ENCODE data around the gene PRDM10. TPM values are rescaled to one million over a fixed set of nuclear protein-coding genes. Genes with fewer than 3 reads are reported as not detected.

Gene PRDM10
- total and polyA plus RNA-seq, 8 donors = 1.7 to 148 (median 7.0) TPM

DNA sequence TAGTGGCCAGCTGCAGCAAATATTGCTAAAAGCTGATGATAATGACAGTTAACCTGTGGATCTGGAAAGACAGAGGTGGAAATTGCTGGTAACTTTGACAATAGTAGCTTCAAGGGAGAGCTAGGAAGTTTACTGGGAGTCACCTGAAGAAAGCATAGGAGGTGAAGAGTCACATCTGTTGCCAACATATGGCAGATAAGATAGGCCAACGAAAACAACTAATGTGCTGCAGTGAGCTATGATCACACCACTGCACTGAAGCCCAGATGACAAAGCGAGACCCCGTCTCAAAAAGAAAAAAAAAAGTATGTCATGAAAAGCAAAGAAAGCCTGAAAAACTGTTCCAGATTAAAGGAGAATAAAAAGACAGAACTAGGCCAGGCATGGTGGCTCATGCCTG, 4.3 kb upstream of the PRDM10 start:
- peaks cover 6 to 13% (median 8%) of the 10 kb centered on the region in 4 donors for H3K4me1 ChIP-seq
- no peak overlapping the region for H3K4me3 ChIP-seq
- no peaks in the 10 kb centered on the region for H3K27me3 ChIP-seq
- no peak overlapping the region for H3K27ac ChIP-seq
- TF ChIP-seq CTCF (IDR thresholded peaks at IDR 0.05) = no peak
- TF ChIP-seq POLR2A (IDR thresholded peaks at IDR 0.05) = no peak
- TF ChIP-seq POLR2AphosphoS5 (IDR thresholded peaks at IDR 0.05) = no peak
- TF ChIP-seq EP300 (IDR thresholded peaks at IDR 0.05) = no peak
- intact Hi-C loops (cut with DNase I; ENCODE audit: low total_unique reads) = no loop called here
- H3K9me3 ChIP-seq = no peaks in the 10 kb centered on the region
- WGBS, 5 donors = 73 to 87% (median 79%) methylated on average over 3 of the region's 3 CpGs
- H3K36me3 ChIP-seq = no peaks in the 10 kb centered on the region
- DNase-seq = no peak

DNA sequence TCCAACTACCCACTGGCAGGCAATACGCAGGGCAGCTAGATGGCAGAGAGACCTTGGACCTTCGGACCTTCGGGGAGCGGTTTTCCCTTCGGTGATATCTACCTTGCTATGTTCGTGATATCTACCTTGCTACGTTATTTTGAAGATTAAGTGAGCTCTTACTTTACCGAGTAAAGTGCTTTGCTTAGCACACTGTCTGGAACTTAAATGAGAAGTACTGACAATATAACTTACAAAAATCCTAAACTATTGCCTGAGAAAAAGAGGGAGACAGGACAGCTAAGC, 1.0 kb upstream of the PRDM10 start:
- Histone ChIP-seq H3K36me3 (no peaks in the 10 kb centered on the region), H3K27me3 (no peaks in the 10 kb centered on the region), H3K9me3 (no peaks in the 10 kb centered on the region), H3K4me3 (peak overlapping the region; percentile 84 to 93 (median 88)), H3K27ac (peak overlapping the region; percentile 99 to 100 (median 99)), H3K4me1 (peaks cover 20 to 36% (median 31%) of the 10 kb centered on the region in 4 donors)
- no peak for DNase-seq
- intact Hi-C loops (cut with DNase I; ENCODE audit: low total_unique reads) = no loop called here
- TF ChIP-seq POLR2A (IDR thresholded peaks at IDR 0.05) = no peak
- TF ChIP-seq CTCF (IDR thresholded peaks at IDR 0.05) = no peak
- peak in 1 of 3 donors; percentile 56 for TF ChIP-seq POLR2AphosphoS5 (IDR thresholded peaks at IDR 0.05)
- TF ChIP-seq EP300 (IDR thresholded peaks at IDR 0.05) = no peak
- WGBS, 5 donors = 2 to 6% (median 5%) methylated on average over 8 of the region's 8 CpGs

DNA sequence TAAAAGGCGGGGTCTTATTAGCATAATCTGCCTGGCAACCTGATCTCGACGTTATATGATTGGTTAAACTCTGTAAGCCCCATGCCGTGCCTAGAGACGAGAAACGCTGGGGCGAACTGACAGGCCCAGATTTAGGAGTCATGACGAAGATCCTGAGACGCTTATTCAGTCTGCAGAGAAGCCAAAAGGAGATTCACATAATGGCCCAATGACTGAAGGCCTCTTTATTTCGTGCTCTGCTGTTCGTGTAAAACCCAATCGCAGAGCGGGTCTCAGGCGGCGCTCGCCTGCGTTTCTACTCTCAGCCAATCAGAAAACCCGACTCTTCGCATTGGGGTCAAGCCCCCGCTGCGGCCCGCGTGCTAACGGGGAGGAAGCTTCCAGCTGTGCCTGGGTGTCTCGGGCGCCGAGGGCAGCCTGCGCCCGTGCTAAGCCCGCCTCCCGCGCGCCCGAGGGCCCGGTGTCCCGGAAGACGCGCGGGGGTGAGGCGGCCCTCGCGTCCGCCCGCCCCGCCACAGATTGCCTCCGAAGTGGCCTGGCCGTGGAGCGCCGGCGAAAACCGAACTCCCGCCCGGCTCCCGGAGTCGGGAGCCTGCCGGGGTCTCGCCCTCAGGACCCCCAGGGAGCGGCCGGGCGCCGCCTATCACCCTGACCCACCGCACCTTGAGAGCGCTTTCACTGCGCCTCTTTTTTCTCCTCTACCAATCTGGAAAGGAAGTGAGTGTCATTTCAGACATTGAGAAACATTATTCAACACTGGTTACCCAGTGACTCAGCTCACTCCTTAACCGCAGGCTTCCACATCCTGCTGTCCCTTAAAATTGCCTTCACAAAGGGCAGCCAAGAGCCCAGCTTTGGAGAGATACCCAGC, 446 bp upstream of the PRDM10 start:
- WGBS, 5 donors = 0 to 1% (median 0%) methylated on average over 29 to 65 of the region's 65 CpGs
- intact Hi-C loops (cut with DNase I; ENCODE audit: low total_unique reads) = no loop called here

More for the DNA sequence above, 446 bp upstream of the PRDM10 start:
- Histone ChIP-seq H3K9me3 (no peaks in the 10 kb centered on the region), H3K36me3 (no peaks in the 10 kb centered on the region), H3K4me3 (peak overlapping the region; percentile 84 to 93 (median 88)), H3K27me3 (no peaks in the 10 kb centered on the region), H3K27ac (peak overlapping the region; percentile 99 to 100 (median 99)), H3K4me1 (peaks cover 20 to 42% (median 34%) of the 10 kb centered on the region in 4 donors)
- TF ChIP-seq POLR2AphosphoS5 (IDR thresholded peaks at IDR 0.05) = peak; percentile 85 to 92 (median 89)
- no peak for TF ChIP-seq EP300 (IDR thresholded peaks at IDR 0.05)
- no peak for TF ChIP-seq POLR2A (IDR thresholded peaks at IDR 0.05)
- peak in 1 of 7 experiments; percentile 12 for TF ChIP-seq CTCF (IDR thresholded peaks at IDR 0.05)
- DNase-seq = peak; percentile 93 to 98
